NT2/D1 (cell line): ENCODE data around the gene MADD.

Experiments used
- SUZ12 ChIP-seq: IDR thresholded peaks from 2 replicates; pipeline ENCODE4 v1.6.1; 2011; ENCODE audit not compliant: insufficient read length, insufficient read depth; ENCODE audit errors: extremely low read depth
- YY1 ChIP-seq: IDR thresholded peaks from 2 replicates; pipeline ENCODE4 v1.6.1; 2011; ENCODE audit not compliant: insufficient read length, insufficient read depth
- ZNF274 ChIP-seq: IDR thresholded peaks from 2 replicates; pipeline ENCODE4 v1.6.1; 2011; ENCODE audit warnings: mild to moderate bottlenecking, low read depth, low read length

GRCh38 chr11:47280860-47281259, 10.9 kb downstream of the MADD start:
- TF ChIP-seq ZNF274 (no peak), YY1 (no peak), SUZ12 (no peak)
